Globus pallidus (tissue), 1 donor: ENCODE measurements around the gene CRX.
"Not testable (repeated sequence)": the region's sequence is repeated elsewhere in the genome, so short reads cannot be mapped to it uniquely, and the experiment has no call there.

Experiments used
- DNase-seq: peaks from one replicate; pipeline ENCODE4 v3.0.0-alpha.2; 2015; ENCODE audit warnings: low spot score

CRX gene

DNA sequence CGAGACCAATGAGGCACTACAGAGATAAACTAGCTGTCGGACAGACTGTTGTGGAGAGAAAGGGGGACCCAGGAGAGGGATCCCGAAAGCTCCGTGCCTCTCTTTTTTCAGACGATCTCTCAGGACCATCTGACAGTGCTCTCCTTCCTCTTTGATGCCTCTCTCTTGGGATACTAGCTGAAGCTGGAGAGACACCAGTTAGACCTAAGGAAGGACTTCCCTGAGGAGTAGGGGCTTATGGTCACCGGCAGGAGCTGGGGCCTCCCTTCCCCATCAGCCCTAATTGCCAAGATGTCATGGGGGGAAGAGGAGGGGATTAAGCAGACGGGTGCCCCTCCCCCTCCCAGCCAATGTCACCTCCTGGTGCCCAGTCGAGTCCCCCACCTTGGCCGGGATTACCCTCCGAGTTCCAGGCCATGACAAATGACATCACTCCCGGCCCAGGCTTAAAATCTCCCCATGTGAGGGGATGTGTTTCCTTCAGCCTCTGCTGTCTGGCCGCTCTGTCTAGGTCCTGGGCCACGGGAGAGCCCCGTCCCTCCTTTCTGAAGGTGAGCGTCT lies at the start of gene CRX:
Gene CRX (plus strand): TSS at position 478 of the 561 bp plus-strand sequence. CDS start 12,507 bp downstream, outside the sequence.
- DNase-seq, result no peak

GRCh38 chr19:47776568-47776967 lies 45.2 kb upstream of the CRX start:
- DNase-seq, result peak; percentile 67

GRCh38 chr19:47777245-47778048 lies 44.3 kb upstream of the CRX start:
- DNase-seq, result not testable (repeated sequence)

GRCh38 chr19:47778049-47778953 lies 43.4 kb upstream of the CRX start, which contains the start of gene SELENOW:
Gene SELENOW (plus strand): TSS chr19:47778703. CDS start chr19:47778786, 83 bp downstream.
- DNase-seq, result peak; percentile 82

- DNase-seq, result peak; percentile 72
These were observed 42.8 kb upstream of the CRX start for GRCh38 chr19:47778954-47779351.

DNA sequence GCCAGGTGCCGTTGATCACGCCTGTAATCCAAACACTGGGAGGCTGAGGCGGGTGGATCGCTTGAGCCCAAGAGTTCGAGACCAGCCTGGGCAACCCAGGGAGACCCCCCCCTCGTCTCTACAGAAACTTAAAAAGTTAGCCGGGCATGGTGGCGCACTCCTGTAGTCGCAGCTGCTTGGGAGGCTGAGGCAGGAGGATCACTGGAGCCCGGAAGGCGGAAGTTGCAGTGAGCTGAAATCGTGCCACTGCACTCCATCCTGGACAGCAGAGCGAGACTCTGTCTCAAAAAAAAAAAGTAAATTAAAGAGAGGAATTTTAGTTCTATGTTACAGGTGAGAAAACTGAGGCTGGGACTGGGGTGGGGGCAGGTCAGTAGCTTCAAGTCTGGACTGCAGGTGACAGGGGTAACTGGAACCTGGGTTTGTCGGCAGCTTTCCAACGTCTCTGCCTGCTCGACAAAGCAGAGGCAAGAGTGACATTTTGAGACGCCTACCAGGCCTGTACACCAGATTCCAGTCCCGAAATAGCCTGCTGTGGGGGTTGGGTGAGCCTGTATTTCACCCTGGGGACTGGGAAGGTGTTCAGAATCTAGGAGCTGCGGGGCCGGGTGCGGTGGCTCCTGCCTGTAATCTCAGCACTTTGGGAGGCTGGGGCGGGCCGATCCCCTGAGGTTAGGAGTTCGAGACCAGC lies 42.1 kb upstream of the CRX start:
- no peak for DNase-seq

- no peak for DNase-seq
These were observed 41.6 kb upstream of the CRX start for GRCh38 chr19:47780215-47780551.

DNA sequence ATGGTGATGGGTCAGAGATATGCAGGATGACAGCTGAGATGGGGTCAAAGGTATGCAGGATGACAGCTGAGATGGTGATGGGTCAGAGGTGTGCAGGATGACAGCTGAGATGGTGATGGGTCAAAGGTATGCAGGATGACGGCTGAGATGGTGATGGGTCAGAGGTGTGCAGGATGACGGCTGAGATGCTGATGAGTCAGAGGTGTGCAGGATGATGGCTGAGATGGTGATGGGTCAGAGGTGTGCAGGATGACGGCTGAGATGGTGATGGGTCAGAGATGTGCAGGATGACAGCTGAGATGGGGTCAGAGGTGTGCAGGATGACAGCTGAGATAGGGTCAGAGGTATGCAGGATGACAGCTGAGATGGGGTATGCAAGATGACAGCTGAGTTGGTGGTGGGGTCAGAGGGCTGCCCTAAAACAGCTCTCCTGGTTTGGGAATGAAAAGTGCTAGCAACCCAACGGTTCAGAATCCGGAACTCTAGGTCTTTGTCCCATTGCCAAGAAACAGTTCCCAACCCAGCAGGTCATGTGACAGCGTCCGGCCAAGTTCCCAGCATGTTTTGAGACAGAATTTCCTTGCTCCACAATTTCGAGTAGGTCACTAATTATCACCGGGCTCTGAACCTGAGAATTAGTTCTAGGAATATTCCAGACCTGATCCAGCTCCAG lies 40.0 kb upstream of the CRX start:
- peak; percentile 78 for DNase-seq

GRCh38 chr19:47786566-47786965 lies 35.2 kb upstream of the CRX start:
- no peak for DNase-seq

- not testable (repeated sequence) for DNase-seq
These were observed 34.4 kb upstream of the CRX start for GRCh38 chr19:47787307-47787706.

DNA sequence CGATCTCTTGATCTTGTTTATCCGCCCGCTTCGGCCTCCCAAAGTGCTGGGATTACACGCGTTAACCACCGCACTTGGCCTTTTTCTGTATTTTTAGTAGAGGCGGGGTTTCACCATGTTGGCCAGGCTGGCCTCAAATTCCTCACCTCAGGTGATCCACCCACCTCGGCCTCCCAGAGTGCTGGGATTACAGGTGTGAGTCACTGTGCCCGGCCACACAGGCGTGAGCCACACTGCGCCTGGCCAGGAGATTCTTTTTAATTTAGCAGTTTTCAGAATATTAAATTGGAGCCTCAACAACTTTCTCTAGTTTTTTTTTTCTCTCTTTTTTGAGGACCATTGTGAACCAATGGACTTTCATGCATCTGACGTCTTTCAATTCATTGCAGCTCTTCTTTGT lies 31.9 kb upstream of the CRX start:
- not testable (repeated sequence) for DNase-seq

DNA sequence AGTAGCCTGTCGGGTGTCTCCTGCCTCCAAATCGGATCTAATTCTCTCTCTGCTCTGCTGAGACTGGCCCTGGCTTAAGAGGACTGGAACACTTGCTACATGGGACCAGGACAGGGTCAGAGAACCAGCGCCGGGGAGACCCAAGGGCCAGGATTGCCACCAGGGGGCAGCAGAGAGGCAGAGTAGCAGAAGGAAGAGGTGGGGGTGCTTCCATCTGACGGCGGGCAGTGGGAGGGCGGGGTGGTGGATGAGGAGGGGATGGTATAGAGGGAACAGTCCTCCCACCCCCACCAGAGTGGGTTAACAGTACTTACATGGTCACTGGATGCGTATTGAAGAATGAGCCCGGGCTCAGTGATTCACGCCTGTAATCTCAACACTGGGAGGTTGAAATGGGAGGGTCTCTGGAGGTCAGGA lies 31.3 kb upstream of the CRX start:
- no peak for DNase-seq

- DNase-seq, result no peak
These were observed 29.1 kb upstream of the CRX start for GRCh38 chr19:47792616-47793015.

- DNase-seq, result no peak
These were observed 27.2 kb upstream of the CRX start for GRCh38 chr19:47794526-47794925.

DNA sequence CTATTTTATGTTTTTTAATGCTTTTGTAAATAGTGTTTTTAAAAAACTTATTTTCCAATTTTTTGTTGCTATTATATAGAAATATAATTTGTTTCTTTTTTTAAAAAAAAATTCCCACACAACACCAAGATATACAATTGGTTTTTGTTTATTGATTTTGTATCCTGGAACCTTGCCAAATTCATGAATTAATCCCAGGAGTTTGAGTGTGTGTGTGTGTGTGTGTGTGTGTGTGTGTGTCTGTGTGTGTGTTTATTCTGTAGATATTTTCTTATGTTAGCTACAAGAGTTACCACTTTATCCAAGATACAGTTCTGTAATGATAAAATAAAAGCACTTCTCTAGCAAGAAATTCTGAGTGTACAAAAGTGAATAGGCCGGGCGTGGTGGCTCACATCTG lies 25.0 kb upstream of the CRX start:
- DNase-seq, result no peak

DNA sequence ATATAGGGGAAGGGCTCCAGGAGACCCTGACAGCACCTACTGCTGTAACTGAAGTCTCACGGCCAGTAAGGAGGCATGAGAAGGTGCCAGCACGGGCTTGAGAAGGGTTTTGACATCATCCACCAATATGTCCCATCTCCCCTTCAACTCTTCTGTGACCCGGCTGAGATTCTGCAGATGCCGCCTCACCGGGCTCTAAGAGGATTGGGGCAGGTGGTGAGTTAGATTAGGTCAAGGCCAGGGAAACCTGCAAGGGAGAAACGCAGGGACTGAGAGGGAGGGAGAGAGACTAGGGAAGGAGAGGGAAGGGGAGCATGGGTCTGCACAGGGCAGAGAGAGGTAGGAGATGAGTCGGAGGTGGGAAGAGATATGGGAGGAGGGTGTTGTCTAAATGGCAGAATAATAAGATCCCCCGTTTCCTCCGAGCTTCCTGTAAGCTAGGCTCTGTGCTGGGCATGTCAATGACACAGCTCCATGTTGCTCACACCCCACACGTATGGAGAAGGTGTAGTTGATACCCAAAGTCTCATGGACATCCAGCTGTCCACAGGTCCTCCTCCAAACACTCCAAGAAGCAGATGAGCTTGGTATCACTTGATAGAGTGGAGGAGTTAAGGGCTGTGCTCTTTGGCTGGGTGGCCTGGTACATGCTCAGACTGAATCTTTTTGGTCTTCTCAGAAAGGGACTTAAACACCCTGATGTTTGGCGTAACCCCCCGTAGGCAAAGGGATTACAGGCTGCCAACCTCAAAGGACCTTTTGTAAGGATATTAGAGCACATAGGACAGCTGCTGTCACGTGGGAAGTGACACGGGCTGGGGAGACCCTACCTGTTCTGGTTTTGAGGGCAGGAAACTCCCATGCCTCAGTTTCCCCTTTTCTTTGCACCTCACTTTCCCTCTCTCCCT lies 23.5 kb upstream of the CRX start:
- no peak for DNase-seq

- no peak for DNase-seq
These were observed 22.9 kb upstream of the CRX start for GRCh38 chr19:47798904-47799266.

- DNase-seq, result no peak
These were observed 20.5 kb upstream of the CRX start for GRCh38 chr19:47801270-47801669.

DNA sequence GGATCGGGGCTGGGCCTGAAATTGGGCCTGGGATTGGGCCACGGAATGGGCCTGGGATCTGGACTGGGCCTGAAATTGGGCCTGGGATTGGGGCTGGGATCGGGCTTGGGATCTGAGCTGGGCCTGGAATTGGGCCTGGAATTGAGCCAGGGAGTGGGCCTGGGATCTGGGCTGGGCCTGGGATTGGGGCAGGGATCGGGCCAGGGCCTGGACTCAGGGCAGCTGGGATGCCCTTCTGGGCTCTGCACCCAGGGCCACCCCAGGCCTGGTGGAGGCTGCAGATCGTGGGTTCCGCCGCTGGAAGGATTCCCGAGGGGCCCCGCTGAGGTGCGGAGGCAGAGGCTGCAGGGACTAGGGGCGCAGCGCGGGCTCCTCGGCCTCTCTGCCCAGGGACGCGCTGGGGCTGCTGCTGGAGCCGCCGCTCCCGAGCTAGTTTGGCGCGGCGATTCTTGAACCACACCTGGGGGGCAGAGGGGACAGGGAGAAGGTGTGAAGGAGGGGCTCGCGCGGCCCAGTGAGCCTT lies 19.2 kb upstream of the CRX start:
- no peak for DNase-seq

DNA sequence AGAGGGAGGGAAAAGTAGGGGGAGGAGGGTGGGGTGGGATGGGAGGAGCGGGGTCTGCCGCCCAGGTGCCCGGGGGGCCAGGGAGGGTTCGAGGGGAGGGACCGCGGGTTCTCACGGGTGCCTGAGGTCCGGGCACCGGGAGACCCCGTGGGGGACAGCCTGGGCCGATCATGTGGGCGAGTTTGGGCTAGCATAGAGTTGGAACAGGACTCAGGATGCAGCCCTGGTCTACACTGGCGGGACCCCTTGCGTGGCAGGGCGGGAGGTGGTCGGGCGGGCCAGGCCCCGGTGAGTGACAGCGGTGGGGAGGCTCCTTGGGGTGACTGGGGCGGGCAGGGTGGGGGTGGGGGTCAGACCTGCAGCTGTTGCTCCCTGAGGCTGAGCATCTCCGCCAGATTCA lies 18.6 kb upstream of the CRX start:
- DNase-seq, result not testable (repeated sequence)
